Head of caudate nucleus (tissue), 42 donors: ENCODE measurements around the gene MYORG.
"Not testable (repeated sequence)": the region's sequence is repeated elsewhere in the genome, so short reads cannot be mapped to it uniquely, and the experiment has no call there.

ENCODE experiments used
- DNase-seq, 42 donors: peaks; one replicate each; pipeline versions ENCODE4 v3.0.0 to v3.0.0-alpha.2; 2020 to 2021; ENCODE audit warnings: mixed read lengths in 7 of 42
- intact Hi-C: fragments of 100-400 bp; cut with DNase I; formaldehyde crosslinking; loops from one replicate; pipeline ENCODE4 v1.15.0; 2022

MYORG gene

DNA sequence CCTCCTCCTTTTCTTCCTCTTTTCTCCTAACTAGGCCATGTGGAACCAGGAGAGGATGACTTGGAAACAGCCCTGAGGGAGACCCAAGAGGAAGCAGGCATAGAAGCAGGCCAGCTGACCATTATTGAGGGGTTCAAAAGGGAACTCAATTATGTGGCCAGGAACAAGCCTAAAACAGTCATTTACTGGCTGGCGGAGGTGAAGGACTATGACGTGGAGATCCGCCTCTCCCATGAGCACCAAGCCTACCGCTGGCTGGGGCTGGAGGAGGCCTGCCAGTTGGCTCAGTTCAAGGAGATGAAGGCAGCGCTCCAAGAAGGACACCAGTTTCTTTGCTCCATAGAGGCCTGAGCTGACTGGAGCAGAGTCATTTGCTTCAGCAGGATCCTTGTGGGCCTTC lies 33.6 kb downstream of the MYORG start:
- peak in 39 of 42 donors; percentile 22 to 87 (median 62) for DNase-seq
- intact Hi-C loops, result no loop called here

- intact Hi-C loops, result no loop called here
- no peak for DNase-seq
These were observed 34.9 kb downstream of the MYORG start for GRCh38 chr9:34341659-34342295.

DNA sequence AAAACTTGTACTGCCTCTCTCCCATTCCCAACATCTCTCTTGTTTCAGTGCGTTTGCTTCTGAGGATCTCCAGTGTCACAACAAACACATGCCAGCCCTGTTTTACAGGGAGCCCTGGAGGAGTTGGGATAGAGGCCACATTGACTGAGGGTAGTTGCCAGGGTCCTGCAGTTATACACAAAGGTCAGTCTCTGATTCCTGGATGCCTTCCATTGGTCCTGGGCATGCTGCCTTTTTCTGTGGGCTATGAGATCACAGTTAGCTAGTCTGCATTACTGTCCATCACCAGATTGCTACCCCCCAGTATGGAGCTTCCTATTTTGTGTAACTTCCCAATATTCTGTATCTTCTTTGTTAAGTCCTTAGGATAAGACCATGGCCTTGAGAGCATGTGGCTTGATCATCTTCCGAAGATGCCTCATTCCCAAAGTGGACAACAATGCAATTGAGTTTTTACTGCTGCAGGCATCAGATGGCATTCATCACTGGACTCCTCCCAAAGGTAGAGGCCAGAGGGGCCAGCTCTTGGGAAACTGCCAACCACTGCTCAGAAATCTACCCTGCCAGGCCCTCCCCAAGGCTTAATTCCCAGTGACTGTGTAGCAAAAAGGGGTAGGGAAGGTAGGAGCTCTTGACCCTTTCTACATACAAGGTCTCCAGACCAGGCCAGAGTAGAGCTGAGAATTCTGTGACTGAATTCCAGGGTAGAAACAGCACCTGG lies 37.9 kb downstream of the MYORG start:
- DNase-seq, result peak in 32 of 42 donors; percentile 25 to 83 (median 58)
- intact Hi-C loops, result no loop called here

- intact Hi-C loops, DNase-seq: not testable (repeated sequence)
These were observed 38.6 kb downstream of the MYORG start for GRCh38 chr9:34338079-34338478.

DNA sequence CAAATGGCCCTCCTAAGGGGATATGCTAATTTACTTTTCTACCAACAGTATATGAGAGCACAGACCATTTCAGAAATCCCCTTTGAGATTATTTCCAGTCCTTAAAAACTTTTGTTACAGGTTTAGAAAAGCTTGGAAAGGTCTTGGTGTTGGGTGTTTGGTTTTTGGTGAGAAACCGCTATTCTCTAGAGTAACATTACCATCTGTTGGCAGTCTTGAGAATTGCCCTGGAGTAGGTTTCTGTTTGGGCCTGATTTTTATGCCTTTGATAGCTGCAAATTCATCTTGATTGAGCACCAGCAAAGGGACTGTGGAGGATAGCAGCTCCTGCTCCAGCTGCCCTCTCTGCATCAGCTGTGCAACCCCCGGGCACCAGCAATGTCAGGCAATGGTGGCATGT lies 39.3 kb downstream of the MYORG start:
- DNase-seq, result peak in 1 of 42 donors; percentile 7
- intact Hi-C loops, result no loop called here

GRCh38 chr9:34335376-34335775 lies 41.3 kb downstream of the MYORG start:
- DNase-seq, result peak in 7 of 42 donors; percentile 31 to 67 (median 48)
- intact Hi-C loops, result no loop called here

- peak in 4 of 42 donors; percentile 29 to 42 (median 30) for DNase-seq
- intact Hi-C loops, result loop anchor here (5.0 kb wide), 1 partner anchor 167 kb away; no protein-coding TSS in a partner anchor
These were observed 41.8 kb downstream of the MYORG start for GRCh38 chr9:34334916-34335315.

- peak; percentile 33 to 88 (median 73) for DNase-seq
- intact Hi-C loops, result loop anchor here (5.0 kb wide), 1 partner anchor 168 kb away; no protein-coding TSS in a partner anchor
These were observed 42.3 kb downstream of the MYORG start for GRCh38 chr9:34334337-34334824.

GRCh38 chr9:34333836-34334235 lies 42.9 kb downstream of the MYORG start:
- no peak for DNase-seq
- intact Hi-C loops, result loop anchor here (5.0 kb wide), 1 partner anchor 168 kb away; no protein-coding TSS in a partner anchor

DNA sequence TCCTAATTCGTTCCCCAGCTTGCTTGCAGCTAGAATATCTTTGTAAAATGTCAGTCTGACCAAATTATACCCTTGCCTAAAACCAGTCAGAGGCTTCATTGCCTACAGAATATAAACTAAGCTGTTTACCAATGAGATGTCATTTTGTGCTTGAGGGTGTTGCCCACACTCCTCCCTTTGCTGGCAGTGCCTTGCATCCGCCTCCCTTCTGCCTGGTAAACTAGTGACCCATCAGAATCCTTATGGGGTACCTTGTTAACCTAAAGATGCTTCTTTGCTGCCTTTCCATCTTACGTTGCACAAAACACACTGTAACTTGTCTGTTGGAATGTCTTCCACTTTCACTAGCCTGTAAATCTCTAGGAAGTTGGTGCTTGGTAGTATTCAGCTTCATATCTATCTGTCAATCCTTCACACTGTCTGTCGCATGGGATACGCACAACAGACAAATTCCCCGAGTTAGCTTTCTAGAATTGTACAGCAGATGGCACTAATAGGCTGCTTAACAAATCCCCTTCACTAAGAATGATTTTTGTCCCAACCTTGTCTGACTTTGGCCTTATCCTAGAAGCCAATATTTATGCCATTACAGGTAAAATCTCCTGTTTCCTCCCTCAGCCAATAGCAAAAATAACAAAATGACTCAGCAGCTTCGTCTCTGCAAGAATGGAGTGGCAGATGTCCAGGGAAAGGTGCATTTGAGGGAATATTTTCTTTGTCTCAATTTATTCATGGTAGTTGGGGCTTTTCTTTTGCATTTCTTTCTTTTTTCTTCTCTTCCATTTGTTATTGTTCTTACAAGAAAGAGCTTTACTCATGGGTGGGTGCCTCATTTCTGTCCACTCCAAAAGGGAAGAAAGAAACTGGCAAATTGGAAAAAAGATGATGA lies 44.4 kb downstream of the MYORG start:
- peak in 17 of 42 donors; percentile 32 to 80 (median 50) for DNase-seq
- intact Hi-C loops, result loop anchor here (5.0 kb wide), 1 partner anchor 170 kb away; no protein-coding TSS in a partner anchor

- intact Hi-C loops, result loop anchor here (1.0 to 5.0 kb wide), 2 partner anchors 48 to 171 kb away; no protein-coding TSS in a partner anchor
- no peak for DNase-seq
These were observed 45.5 kb downstream of the MYORG start for GRCh38 chr9:34331196-34331595.

- intact Hi-C loops, result no loop called here
- DNase-seq, result peak; percentile 95 to 99 (median 98)
These were observed 47.5 kb downstream of the MYORG start, which contains the start of the genes KIF24 and NUDT2 for GRCh38 chr9:34328987-34329832. TSS of gene KIF24 (minus strand) at chr9:34329268. CDS start at chr9:34311346, 17,922 bp downstream. TSS of gene NUDT2 (plus strand) at chr9:34329569. CDS start at chr9:34339040, 9,471 bp downstream.

GRCh38 chr9:34328500-34328986 lies 48.2 kb downstream of the MYORG start:
- intact Hi-C loops, result no loop called here
- DNase-seq, result no peak

GRCh38 chr9:34326690-34327089 lies 50.0 kb downstream of the MYORG start:
- no peak for DNase-seq
- intact Hi-C loops, result no loop called here

DNA sequence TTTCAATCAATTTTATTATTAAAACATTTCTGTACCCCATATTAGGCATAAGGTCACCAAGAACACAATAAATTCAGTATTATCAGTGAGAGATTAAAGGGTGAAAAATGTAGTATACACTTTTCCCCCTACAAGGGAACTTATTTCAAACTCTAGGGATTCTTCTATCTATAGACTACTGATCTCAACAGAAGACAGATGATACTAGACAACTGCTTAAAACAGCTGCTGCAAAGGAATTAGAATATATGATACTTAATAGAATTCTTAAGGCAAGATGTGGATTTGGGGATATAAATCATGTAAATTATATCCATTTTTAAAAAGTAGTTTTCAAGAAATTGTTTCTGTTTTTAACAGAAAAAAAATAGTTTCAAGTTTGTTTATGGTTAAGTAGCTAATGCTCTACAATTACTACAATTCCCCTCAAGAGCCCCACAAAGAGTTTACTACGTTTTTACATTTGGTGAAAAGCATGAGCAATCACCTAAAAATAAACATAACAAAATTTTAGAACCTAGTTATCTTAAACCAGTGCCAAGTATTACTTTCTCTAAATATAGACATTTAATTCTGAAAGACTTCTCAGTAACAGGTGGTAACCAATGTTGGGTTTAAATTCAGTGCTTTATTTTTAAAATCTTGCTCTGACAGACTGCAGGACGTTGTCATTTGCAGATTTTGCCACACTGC lies 53.7 kb downstream of the MYORG start:
- DNase-seq, result no peak
- intact Hi-C loops, result no loop called here

DNA sequence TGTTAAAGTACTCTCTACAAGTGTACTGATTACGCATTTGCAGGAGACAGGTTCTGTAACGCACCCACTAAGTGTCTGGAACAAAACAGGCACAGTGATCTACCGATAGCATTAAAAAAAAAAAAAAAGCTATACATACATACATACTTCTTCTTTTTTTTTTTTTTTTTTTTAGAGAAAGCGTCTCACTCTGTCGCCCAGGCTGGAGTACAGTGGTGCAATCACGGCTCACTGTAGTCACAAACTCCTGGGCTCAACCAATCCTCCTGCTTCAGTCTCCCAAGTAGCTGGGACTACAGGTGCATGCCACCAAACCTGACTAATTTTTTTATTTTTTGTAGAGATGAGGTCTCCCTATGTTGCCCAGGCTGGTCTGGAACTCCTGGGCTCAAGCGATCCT lies 55.2 kb downstream of the MYORG start:
- intact Hi-C loops, result no loop called here
- DNase-seq, result no peak

DNA sequence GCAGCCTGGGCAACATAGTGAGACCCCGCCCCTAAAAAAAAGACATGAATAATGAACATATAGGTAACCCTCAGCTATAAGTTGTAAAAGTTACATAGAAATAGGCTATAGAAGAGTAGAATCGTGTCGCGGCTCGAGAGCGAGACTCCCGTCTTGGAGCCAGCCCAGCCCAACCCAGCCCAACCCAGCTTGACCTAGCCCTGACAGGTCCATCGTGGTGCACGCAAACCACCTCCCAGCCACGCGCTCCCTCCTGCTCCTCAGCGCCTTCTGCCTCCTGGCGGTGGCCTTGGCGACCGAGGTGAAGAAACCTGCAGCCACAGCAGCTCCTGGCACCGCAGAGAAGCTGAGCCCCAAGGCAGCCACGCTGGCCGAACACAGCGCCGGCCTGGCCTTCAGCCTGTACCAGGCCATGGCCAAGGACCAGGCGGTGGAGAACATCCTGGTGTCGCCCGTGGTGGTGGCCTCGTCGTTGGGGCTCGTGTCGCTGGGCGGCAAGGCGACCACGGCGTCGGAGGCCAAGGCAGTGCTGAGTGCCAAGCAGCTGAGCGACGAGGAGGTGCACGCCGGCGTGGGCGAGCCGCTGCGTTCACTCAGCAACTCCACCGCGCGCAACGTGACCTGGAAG lies 58.4 kb downstream of the MYORG start:
- intact Hi-C loops, result no loop called here
- no peak for DNase-seq
